SU-DHL-6 (cell line): ENCODE measurements around the gene ACTL9.

Experiments
- CTCF ChIP-seq: fragments of 200-600 bp; sonication (generic); IDR thresholded peaks from one replicate; pipeline ENCODE4 v1.5.1; 2017; ENCODE audit warnings: antibody characterized with exemption, mild to moderate bottlenecking, low read length, moderate library complexity; ENCODE audit not compliant: insufficient read depth, poor library complexity, severe bottlenecking
- EZH2phosphoT487 ChIP-seq: fragments of 200-600 bp; sonication (generic), shearing (Covaris generic); conservative IDR thresholded peaks from 2 replicates; pipeline ENCODE4 v1.6.1; 2018; ENCODE audit warnings: mild to moderate bottlenecking, antibody characterized with exemption, low read length, moderate library complexity, mixed read lengths

- TF ChIP-seq CTCF = no peak
- no peak for TF ChIP-seq EZH2phosphoT487
Observed at GRCh38 chr19:8703223-8703622, 4.6 kb upstream of the ACTL9 start.
